ENCODE data around the gene RPRML. TPM values are rescaled to one million over a fixed set of nuclear protein-coding genes. Genes with fewer than 3 reads are reported as not detected.
"Not testable (repeated sequence)": the region's sequence is repeated elsewhere in the genome, so short reads cannot be mapped to it uniquely, and the experiment has no call there.

Gene RPRML
- polyA plus RNA-seq (ENCODE audit: insufficient read length) = 0.42 TPM

- no peak for DNase-seq (ENCODE audit: low read depth)
Observed at GRCh38 chr17:46979147-46979863, at the start of gene RPRML. TSS of gene RPRML (minus strand) at chr17:46979253. CDS start at chr17:46979007, 246 bp downstream.

GRCh38 chr17:47016966-47017365 is 37.9 kb upstream of the RPRML start:
- not testable (repeated sequence) for DNase-seq (ENCODE audit: low read depth)

- DNase-seq (ENCODE audit: low read depth) = no peak
Observed at GRCh38 chr17:47013341-47013740, 34.3 kb upstream of the RPRML start.

- no peak for DNase-seq (ENCODE audit: low read depth)
Observed at GRCh38 chr17:47012457-47012856, 33.4 kb upstream of the RPRML start.

GRCh38 chr17:47009759-47010594 is 30.9 kb upstream of the RPRML start:
- no peak for DNase-seq (ENCODE audit: low read depth)

- DNase-seq (ENCODE audit: low read depth) = no peak
Observed at GRCh38 chr17:47004906-47005305, 25.9 kb upstream of the RPRML start.

- not testable (repeated sequence) for DNase-seq (ENCODE audit: low read depth)
Observed at GRCh38 chr17:47003864-47004263, 24.8 kb upstream of the RPRML start.

- no peak for DNase-seq (ENCODE audit: low read depth)
Observed at GRCh38 chr17:46995841-46996571, 17.0 kb upstream of the RPRML start.

- no peak for DNase-seq (ENCODE audit: low read depth)
Observed at GRCh38 chr17:46994993-46995392, 15.9 kb upstream of the RPRML start.

GRCh38 chr17:46991617-46992016 is 12.6 kb upstream of the RPRML start:
- DNase-seq (ENCODE audit: low read depth) = no peak

GRCh38 chr17:46989637-46990431 is 10.8 kb upstream of the RPRML start:
- DNase-seq (ENCODE audit: low read depth) = no peak

GRCh38 chr17:46987927-46988326 is 8.9 kb upstream of the RPRML start:
- DNase-seq (ENCODE audit: low read depth) = not testable (repeated sequence)

- no peak for DNase-seq (ENCODE audit: low read depth)
Observed at GRCh38 chr17:46986366-46986765, 7.3 kb upstream of the RPRML start.

GRCh38 chr17:46984892-46985291 is 5.8 kb upstream of the RPRML start:
- no peak for DNase-seq (ENCODE audit: low read depth)

GRCh38 chr17:46984341-46984740 is 5.3 kb upstream of the RPRML start:
- no peak for DNase-seq (ENCODE audit: low read depth)

- DNase-seq (ENCODE audit: low read depth) = no peak
Observed at GRCh38 chr17:46983782-46984181, 4.7 kb upstream of the RPRML start.

GRCh38 chr17:46982577-46982976 is 3.5 kb upstream of the RPRML start:
- DNase-seq (ENCODE audit: low read depth) = no peak

- DNase-seq (ENCODE audit: low read depth) = no peak
Observed at GRCh38 chr17:46978489-46979146, 435 bp downstream of the RPRML start.

GRCh38 chr17:46977750-46978488 is 1.1 kb downstream of the RPRML start:
- no peak for DNase-seq (ENCODE audit: low read depth)

GRCh38 chr17:46977348-46977747 is 1.7 kb downstream of the RPRML start:
- DNase-seq (ENCODE audit: low read depth) = no peak
